Neural progenitor cell (in vitro differentiated cells): ENCODE measurements around the gene EXOC7. TPM values are rescaled to one million over a fixed set of nuclear protein-coding genes. Genes with fewer than 3 reads are reported as not detected.
A peak's percentile ranks its signal among the peaks of the same experiment; 100 is the strongest.
"Not testable (repeated sequence)": the region's sequence is repeated elsewhere in the genome, so short reads cannot be mapped to it uniquely, and the experiment has no call there.

ENCODE experiments used
- DNase-seq: peaks from one replicate; pipeline ENCODE4 v3.0.0-alpha.2; 2016; ENCODE audit warnings: low spot score
- H2AFZ ChIP-seq: fragments of 200-600 bp; sonication (generic); replicated peaks from 2 replicates; pipeline ENCODE4 v1.6.1; 2016; ENCODE audit warnings: antibody characterized with exemption
- H3F3A ChIP-seq: fragments of 200-600 bp; sonication (generic); 2 replicates; pipeline ENCODE4 v1.6.1; 2016; ENCODE audit warnings: antibody characterized with exemption, low read depth
- H3K27ac ChIP-seq: fragments of 200-600 bp; sonication (generic); 2 replicates; pipeline ENCODE4 v1.5.1; 2016; ENCODE audit warnings: mild to moderate bottlenecking
- H3K27me3 ChIP-seq: fragments of 200-600 bp; sonication (generic); 2 replicates; pipeline ENCODE4 v1.6.1; 2016; ENCODE audit warnings: mild to moderate bottlenecking, moderate library complexity
- H3K36me3 ChIP-seq: fragments of 200-600 bp; sonication (generic); 2 replicates; pipeline ENCODE4 v1.5.1; 2016
- H3K4me1 ChIP-seq: fragments of 200-600 bp; sonication (generic); 2 replicates; pipeline ENCODE4 v1.6.1; 2016; ENCODE audit warnings: mixed run types
- H3K4me2 ChIP-seq: fragments of 200-600 bp; sonication (generic); 2 replicates; pipeline ENCODE4 v1.6.1; 2016
- H3K4me3 ChIP-seq: fragments of 200-600 bp; sonication (generic); 2 replicates; pipeline ENCODE4 v1.5.1; 2016
- H3K79me2 ChIP-seq: fragments of 200-600 bp; sonication (generic); 2 replicates; pipeline ENCODE4 v1.6.1; 2016; ENCODE audit warnings: low read depth
- H3K9ac ChIP-seq: fragments of 200-600 bp; sonication (generic); 2 replicates; pipeline ENCODE4 v1.6.1; 2016
- H3K9me3 ChIP-seq: fragments of 200-600 bp; sonication (generic); 2 replicates; pipeline ENCODE4 v1.5.1; 2016; ENCODE audit warnings: low read depth
- H4K20me1 ChIP-seq: fragments of 200-600 bp; sonication (generic); 2 replicates; pipeline ENCODE4 v1.6.1; 2016; ENCODE audit warnings: low read depth
- H3K27ac Mint-ChIP-seq: 3 replicates; pipeline ENCODE4 v1.8.0; 2021; ENCODE audit warnings: mixed read lengths
- H3K27me3 Mint-ChIP-seq: 2 replicates; pipeline ENCODE4 v1.8.0; 2022; ENCODE audit warnings: low read depth, mild to moderate bottlenecking, inconsistent platforms, moderate library complexity, mixed read lengths; ENCODE audit not compliant: insufficient read depth
- H3K36me3 Mint-ChIP-seq: 3 replicates; pipeline ENCODE4 v1.8.0; 2021; ENCODE audit warnings: mixed read lengths
- H3K4me1 Mint-ChIP-seq: 3 replicates; pipeline ENCODE4 v1.8.0; 2021; ENCODE audit warnings: mixed read lengths
- H3K4me3 Mint-ChIP-seq: 3 replicates; pipeline ENCODE4 v1.8.0; 2021; ENCODE audit warnings: mild to moderate bottlenecking, moderate library complexity, mixed read lengths
- H3K9me3 Mint-ChIP-seq: 3 replicates; pipeline ENCODE4 v1.8.0; 2020; ENCODE audit warnings: mixed read lengths
- EZH2 ChIP-seq: fragments of 200-600 bp; sonication (generic); IDR thresholded peaks from 2 replicates; pipeline ENCODE4 v1.6.1; 2017; ENCODE audit warnings: antibody characterized with exemption, mild to moderate bottlenecking, moderate library complexity
- EZH2phosphoT487 ChIP-seq: fragments of 200-600 bp; sonication (generic); IDR thresholded peaks from 2 replicates; pipeline ENCODE4 v1.6.1; 2017; ENCODE audit warnings: antibody characterized with exemption
- total RNA-seq: library from RNA; depleted of rRNA; stranded (reverse); fragments of >200 nt; gene quantifications from 2 replicates; pipeline ENCODE4 v1.2.3, GENCODE V29; 2015; ENCODE audit warnings: low replicate concordance
- TF ChIP-seq, protein P1 (sequence below): fragments of 200-600 bp; sonication (generic); IDR thresholded peaks from 2 replicates; pipeline ENCODE4 v1.5.1; 2017; ENCODE audit warnings: antibody characterized with exemption, mild to moderate bottlenecking

Gene EXOC7
- total RNA-seq, 1 donor from 2014 or later, result 64.3 TPM

DNA sequence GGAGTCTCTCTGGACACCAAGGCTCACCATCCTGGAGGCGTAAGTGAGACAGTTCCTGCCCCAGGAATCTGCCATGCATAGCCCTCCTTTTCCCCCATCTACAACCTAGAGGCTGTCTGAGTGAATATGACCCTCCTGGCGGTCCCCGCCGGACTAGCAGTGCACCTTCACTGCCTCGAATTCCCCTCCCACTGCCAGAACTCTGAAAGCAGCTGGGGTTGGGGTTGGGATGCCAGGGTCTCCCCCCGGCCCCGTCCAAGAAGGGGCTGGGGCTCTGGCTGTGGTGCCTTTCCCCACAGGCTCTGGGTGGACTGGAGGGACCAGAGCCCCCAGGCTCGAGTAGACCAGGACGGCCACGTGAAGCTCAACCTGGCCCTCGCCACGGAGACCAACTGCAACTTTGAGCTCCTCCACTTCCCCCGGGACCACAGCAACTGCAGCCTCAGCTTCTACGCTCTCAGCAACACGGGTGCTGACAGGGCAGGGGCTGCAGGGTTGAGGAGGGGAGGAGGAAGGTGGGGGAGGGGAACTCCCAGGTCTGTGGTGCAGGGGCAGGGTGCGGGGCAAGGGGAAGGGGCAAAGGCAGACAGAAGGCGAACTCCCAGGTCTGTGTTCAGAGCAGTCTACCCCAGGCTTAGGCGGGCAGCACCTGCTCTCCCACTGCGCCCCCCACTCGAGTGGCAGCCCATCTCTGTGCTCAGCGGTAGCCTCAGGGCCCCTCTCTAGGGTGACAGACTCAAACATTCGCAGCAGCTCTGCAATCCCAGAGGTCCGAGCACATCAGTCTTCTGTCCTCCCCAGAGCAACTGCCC is 23.4 kb downstream of the EXOC7 start:
- H3K27ac ChIP-seq, result no peak overlapping the region
- Mint-ChIP-seq H3K4me1 (peaks cover 17% of the 10 kb centered on the region), H3K36me3 (peaks cover 4% of the 10 kb centered on the region), H3K27me3 (peaks cover 57% of the 10 kb centered on the region), H3K4me3 (no peak overlapping the region), H3K27ac (peak overlapping the region; percentile 69), H3K9me3 (no peaks in the 10 kb centered on the region)
- peaks cover 56% of the 10 kb centered on the region for H3K27me3 ChIP-seq
- peak; percentile 25 for TF ChIP-seq EZH2
- TF ChIP-seq EZH2phosphoT487, result peak; percentile 29
- TF ChIP-seq, protein P1, sequence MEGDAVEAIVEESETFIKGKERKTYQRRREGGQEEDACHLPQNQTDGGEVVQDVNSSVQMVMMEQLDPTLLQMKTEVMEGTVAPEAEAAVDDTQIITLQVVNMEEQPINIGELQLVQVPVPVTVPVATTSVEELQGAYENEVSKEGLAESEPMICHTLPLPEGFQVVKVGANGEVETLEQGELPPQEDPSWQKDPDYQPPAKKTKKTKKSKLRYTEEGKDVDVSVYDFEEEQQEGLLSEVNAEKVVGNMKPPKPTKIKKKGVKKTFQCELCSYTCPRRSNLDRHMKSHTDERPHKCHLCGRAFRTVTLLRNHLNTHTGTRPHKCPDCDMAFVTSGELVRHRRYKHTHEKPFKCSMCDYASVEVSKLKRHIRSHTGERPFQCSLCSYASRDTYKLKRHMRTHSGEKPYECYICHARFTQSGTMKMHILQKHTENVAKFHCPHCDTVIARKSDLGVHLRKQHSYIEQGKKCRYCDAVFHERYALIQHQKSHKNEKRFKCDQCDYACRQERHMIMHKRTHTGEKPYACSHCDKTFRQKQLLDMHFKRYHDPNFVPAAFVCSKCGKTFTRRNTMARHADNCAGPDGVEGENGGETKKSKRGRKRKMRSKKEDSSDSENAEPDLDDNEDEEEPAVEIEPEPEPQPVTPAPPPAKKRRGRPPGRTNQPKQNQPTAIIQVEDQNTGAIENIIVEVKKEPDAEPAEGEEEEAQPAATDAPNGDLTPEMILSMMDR, result peak; percentile 33
- peaks cover 43% of the 10 kb centered on the region for H4K20me1 ChIP-seq
- DNase-seq, result peak; percentile 60
- no peaks in the 10 kb centered on the region for H3K9me3 ChIP-seq
- no peak overlapping the region for H2AFZ ChIP-seq
- peaks cover 34% of the 10 kb centered on the region for H3K4me1 ChIP-seq
- peak overlapping the region; percentile 83 for H3K4me2 ChIP-seq
- H3F3A ChIP-seq, result peaks cover 32% of the 10 kb centered on the region
- H3K4me3 ChIP-seq, result peak overlapping the region; percentile 40
- no peaks in the 10 kb centered on the region for H3K79me2 ChIP-seq
- no peaks in the 10 kb centered on the region for H3K36me3 ChIP-seq
- no peak overlapping the region for H3K9ac ChIP-seq

DNA sequence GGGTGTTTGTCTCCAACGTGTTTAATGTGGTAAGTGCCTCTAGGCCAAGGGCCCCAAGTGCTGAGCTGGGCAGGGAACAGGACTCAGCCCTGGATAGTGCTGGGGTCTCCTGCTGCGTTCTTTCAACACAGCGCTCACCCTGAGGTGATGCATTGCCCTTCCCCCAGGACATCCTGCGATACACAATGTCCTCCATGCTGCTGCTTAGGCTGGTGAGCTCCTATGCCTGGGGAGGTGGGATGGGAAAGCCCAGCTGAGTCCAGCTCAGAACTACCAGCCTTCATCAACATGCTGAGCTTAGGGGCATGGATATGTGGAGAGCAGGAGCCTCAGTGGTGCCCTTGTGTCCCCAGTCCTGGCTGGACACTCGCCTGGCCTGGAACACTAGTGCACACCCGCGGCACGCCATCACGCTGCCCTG is 24.0 kb downstream of the EXOC7 start:
- H3K27me3 ChIP-seq, result peaks cover 62% of the 10 kb centered on the region
- no peak overlapping the region for H3K27ac Mint-ChIP-seq
- peak overlapping the region; percentile 40 for H3K4me3 ChIP-seq

DNA sequence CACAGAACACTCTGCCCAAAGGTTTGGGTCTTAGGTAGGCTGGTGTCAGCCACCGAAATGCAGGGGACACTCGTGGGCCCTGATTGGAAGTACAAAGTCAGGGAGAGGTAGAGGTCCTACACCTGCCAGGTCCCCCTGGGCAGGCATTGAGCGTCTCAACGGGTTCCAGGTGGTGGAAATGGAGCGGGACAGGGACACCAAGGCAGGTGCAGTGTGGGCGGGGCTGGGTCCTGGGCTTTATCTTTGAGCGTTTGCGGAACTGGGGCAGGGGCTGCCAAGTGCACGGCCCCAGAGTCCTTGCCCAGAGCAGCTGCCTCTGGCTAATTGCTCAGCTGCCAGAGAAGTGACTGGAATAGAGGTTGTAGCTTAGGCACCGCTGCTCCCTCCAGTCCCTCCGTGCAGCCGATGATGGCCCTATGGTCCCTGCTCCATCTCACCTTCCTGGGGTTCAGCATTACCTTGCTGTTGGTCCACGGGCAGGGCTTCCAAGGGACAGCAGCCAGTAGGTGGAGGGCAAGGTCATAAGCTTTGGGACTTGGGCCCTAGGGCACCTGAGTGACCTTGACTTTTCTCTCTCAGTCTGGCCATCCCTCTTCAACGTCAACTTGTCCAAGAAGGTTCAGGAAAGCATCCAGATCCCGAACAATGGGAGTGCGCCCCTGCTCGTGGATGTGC is 24.6 kb downstream of the EXOC7 start, which contains the start of gene ZACN:
Gene ZACN, plus strand, starts transcription at position 323 of the 675 bp plus-strand sequence. Its CDS starts 83 bp downstream, at position 406.
- peaks cover 21% of the 10 kb centered on the region for H3K4me1 Mint-ChIP-seq
- H3K27me3 Mint-ChIP-seq, result peaks cover 62% of the 10 kb centered on the region
- H4K20me1 ChIP-seq, result peaks cover 46% of the 10 kb centered on the region
- TF ChIP-seq, protein P1, result no peak
- no peak for TF ChIP-seq EZH2phosphoT487
- TF ChIP-seq EZH2, result no peak
- H3K4me3 Mint-ChIP-seq, result peak within 1 kb of the TSS; percentile 59
- no peak within 1 kb of the TSS for H3K27ac ChIP-seq
- peak within 1 kb of the TSS; percentile 83 for H3K4me2 ChIP-seq
- no peaks in the 10 kb centered on the region for H3K36me3 ChIP-seq
- no peak within 1 kb of the TSS for H2AFZ ChIP-seq
- peaks cover 67% of the 10 kb centered on the region for H3K27me3 ChIP-seq
- no peaks in the 10 kb centered on the region for H3K9me3 Mint-ChIP-seq
- H3K4me1 ChIP-seq, result peaks cover 39% of the 10 kb centered on the region
- H3K36me3 Mint-ChIP-seq, result no peaks in the 10 kb centered on the region
- H3K27ac Mint-ChIP-seq, result no peak within 1 kb of the TSS
- H3K9me3 ChIP-seq, result no peaks in the 10 kb centered on the region
- peak within 1 kb of the TSS; percentile 40 for H3K4me3 ChIP-seq
- no peak for DNase-seq
- no peak within 1 kb of the TSS for H3K9ac ChIP-seq
- H3F3A ChIP-seq, result peaks cover 35% of the 10 kb centered on the region
- no peaks in the 10 kb centered on the region for H3K79me2 ChIP-seq

More for the DNA sequence above, 24.0 kb downstream of the EXOC7 start:
- H3K4me1 Mint-ChIP-seq, result peaks cover 21% of the 10 kb centered on the region
- no peak for DNase-seq
- H4K20me1 ChIP-seq, result peaks cover 46% of the 10 kb centered on the region
- H3K4me3 Mint-ChIP-seq, result no peak overlapping the region
- H2AFZ ChIP-seq, result no peak overlapping the region
- H3K27me3 Mint-ChIP-seq, result peaks cover 63% of the 10 kb centered on the region
- no peaks in the 10 kb centered on the region for H3K36me3 ChIP-seq
- H3K4me2 ChIP-seq, result peak overlapping the region; percentile 83
- peaks cover 35% of the 10 kb centered on the region for H3F3A ChIP-seq
- peaks cover 34% of the 10 kb centered on the region for H3K4me1 ChIP-seq
- no peaks in the 10 kb centered on the region for H3K79me2 ChIP-seq
- no peaks in the 10 kb centered on the region for H3K9me3 ChIP-seq
- H3K9ac ChIP-seq, result no peak overlapping the region
- H3K36me3 Mint-ChIP-seq, result peaks cover 2% of the 10 kb centered on the region
- TF ChIP-seq EZH2phosphoT487 (no peak), EZH2 (no peak)
- TF ChIP-seq, protein P1, result no peak
- no peaks in the 10 kb centered on the region for H3K9me3 Mint-ChIP-seq
- no peak overlapping the region for H3K27ac ChIP-seq

DNA sequence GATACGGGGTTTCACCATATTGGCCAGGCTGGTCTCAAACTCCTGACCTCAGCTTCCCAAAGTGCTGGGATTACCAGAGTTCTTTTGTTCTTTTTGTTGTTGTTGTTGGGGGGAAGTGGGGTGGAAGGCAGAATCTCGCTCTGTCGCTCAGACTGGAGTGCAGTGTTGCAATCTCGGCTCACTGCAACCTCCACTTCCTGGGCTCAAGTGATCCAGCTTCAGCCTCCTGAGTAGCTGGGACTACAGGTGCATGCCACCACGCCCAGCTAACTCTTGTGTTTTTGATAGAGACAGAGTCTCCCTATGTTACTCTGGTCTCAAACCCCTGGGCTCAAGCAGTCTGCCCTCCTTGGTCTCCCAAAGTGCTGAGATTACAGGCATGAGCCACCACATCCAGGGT is 25.2 kb downstream of the EXOC7 start:
- not testable (repeated sequence) for H3K36me3 Mint-ChIP-seq, H3K36me3 ChIP-seq, H3K79me2 ChIP-seq, DNase-seq, H3K4me2 ChIP-seq, H3K4me3 ChIP-seq, H3K27ac ChIP-seq, H3K27ac Mint-ChIP-seq, H3K9me3 Mint-ChIP-seq, H2AFZ ChIP-seq, H3K9me3 ChIP-seq, H3K9ac ChIP-seq
- Mint-ChIP-seq H3K4me1 (peaks cover 21% of the 10 kb centered on the region), H3K4me3 (peak overlapping the region; percentile 59), H3K27me3 (peaks cover 69% of the 10 kb centered on the region)
- H3K4me1 ChIP-seq, result peaks cover 39% of the 10 kb centered on the region
- H3K27me3 ChIP-seq, result peaks cover 74% of the 10 kb centered on the region
- H4K20me1 ChIP-seq, result peaks cover 46% of the 10 kb centered on the region
- H3F3A ChIP-seq, result peaks cover 35% of the 10 kb centered on the region
